Activated CD8-positive, alpha-beta memory T cell treated with anti-CD3 and anti-CD28 coated beads for 24 hours (primary cell): Measurements from ENCODE around the gene HOXC11.

ENCODE experiments used
- DNase-seq: peaks from one replicate; pipeline ENCODE4 v3.0.0-alpha.2; 2020

HOXC11 gene

DNA sequence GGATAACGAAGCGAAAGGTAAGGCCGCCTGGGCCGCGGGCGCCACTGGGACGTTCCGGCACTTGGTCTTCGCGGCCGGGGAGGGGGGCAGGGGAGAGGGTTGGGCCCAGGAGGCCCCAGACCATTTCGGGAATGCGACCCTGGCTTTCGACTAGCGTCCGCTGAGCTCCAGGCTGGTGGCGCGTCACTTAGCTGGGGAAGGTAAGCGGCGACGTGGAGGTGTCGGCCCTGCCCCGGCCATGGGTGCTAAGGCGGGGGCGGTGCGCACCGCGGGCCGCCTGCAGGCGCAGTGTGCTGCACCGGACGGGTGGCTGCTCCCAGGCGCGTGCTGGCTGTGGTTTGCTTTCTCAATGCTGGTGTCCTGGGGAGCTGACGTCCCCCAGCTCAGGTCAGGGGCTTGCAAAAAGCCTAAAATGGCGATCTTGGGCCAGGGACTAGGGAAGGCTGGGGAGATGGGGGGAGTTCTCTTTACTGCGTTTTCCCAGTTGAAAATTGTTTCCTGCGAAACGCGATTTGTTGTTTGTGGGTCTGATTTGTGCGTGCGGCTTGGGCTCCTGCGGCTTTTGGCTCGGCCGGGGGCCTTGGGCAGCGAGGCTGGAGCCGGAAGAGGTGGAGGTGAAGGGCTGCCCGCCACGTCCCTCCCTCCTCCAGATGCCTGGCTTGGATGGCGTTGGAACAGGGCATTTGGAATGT is 13.2 kb downstream of the HOXC11 start:
- DNase-seq: no peak

DNA sequence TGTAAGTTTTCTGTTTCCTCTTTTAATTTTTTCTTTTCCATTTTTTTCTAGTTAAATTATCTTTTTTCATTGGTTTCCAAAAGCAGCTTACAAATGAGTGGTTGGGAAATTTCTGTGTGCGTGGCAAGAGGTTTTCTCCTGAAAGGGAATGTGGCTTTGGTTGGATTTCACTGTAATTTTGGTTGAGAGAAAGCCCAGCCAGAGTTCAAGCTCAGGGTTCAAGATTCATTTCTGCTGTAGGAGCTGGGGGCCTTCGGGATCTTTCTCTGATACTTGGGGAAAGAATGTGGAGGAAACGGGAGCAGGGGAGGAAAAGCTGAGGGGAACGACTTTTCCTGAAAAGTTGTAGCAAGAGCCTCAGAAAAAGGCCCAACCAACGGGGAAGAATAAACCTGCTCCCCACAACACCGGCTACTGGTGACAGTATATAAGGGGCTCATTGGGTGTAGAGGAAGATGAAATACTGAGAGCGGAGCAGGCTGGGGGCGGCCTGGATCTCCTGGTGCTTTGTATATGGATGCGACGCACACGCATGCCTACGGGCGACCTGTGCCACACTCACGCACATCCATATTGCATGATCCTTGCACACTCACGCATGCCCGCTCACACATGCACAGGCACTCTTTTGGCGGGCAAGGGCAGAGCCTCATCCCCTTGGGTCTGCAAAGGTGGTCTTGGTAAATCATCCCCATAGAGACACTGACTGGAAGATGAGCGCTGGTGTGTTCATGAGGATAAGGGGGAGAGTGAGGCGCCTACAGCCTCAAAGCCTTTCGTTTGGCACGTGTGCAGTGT is 14.0 kb downstream of the HOXC11 start:
- DNase-seq: no peak

DNA sequence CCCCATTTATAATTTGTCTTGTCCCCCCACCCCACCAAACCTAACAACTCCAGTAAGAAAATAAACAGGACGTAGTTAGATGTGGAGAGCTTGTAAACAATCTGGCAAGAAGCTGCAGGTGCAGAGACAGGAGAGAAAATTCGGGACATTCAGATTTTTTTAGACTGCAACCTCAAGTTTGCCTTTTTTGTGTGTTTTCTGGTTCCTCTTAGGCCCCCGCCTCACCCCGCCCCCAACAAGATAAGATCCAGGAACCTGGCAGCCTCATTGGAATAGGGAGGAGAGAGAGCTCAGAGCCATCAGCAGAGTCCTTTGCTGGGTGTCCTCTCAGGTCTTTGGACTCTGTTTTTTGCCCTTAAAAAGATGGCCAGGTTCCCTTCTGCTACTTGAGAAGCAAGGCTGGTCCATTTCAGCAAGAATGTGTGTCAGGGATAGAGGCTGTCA is 14.9 kb downstream of the HOXC11 start:
- DNase-seq: no peak

- no peak for DNase-seq
Measured at GRCh38 chr12:53988541-53989226, 15.8 kb downstream of the HOXC11 start.

DNA sequence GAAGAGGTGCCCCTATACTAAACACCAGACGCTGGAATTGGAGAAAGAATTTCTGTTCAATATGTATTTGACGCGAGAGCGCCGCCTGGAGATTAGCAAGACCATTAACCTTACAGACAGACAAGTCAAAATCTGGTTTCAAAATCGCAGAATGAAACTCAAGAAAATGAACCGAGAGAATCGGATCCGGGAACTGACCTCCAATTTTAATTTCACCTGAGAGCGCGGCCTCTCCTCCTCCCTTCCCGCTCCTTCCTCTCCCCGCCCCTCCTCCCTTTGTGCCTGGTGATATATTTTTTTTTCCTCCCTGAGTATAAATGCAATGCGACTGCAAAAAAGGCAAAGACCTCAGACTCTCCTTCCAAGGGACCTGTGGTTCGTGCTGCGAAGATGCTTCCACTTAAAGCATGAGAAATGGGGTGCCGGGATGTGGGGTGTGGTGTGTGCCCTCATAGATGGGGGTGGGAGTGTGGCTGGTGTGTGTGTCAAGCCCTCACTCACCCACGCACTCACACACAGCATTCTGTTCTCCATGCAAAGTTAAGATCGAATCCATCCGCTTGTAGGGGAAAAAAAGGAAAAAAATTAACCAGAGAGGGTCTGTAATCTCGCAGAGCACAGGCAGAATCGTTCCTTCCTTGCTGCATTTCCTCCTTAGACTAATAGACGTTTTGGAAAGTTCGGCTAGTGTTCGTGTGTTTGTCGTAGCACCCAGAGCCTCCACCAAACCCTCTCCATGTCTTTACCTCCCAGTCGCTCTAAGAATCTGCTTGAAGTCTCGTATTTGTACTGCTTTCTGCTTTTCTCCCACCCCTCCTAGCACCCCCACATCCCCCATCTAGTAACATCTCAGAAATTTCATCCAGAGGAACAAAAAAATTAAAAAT is 16.5 kb downstream of the HOXC11 start:
- DNase-seq: no peak

- DNase-seq: no peak
Measured at GRCh38 chr12:53990311-53991076, 17.6 kb downstream of the HOXC11 start.

DNA sequence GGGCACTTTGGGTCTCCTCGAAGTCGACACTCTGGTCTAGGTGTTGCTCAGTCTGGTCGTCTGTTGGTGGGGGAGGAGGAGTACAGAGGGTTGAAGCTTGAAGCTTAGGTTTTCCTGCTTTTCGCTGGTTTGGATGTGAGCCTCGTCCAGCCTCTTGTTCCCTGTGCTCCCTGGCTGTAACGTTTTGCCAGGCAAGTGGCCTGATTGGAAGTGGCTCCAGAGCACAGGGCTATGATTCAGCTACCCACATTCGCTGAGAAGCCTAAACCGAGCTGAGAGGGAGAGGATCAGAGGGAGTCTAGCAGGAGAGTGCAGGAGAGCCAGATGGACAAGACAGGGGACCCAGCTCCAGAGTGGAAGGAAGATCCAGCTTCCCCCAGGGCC is 18.1 kb downstream of the HOXC11 start:
- DNase-seq: no peak

- no peak for DNase-seq
Measured at GRCh38 chr12:53992377-53992889, 19.5 kb downstream of the HOXC11 start.

DNA sequence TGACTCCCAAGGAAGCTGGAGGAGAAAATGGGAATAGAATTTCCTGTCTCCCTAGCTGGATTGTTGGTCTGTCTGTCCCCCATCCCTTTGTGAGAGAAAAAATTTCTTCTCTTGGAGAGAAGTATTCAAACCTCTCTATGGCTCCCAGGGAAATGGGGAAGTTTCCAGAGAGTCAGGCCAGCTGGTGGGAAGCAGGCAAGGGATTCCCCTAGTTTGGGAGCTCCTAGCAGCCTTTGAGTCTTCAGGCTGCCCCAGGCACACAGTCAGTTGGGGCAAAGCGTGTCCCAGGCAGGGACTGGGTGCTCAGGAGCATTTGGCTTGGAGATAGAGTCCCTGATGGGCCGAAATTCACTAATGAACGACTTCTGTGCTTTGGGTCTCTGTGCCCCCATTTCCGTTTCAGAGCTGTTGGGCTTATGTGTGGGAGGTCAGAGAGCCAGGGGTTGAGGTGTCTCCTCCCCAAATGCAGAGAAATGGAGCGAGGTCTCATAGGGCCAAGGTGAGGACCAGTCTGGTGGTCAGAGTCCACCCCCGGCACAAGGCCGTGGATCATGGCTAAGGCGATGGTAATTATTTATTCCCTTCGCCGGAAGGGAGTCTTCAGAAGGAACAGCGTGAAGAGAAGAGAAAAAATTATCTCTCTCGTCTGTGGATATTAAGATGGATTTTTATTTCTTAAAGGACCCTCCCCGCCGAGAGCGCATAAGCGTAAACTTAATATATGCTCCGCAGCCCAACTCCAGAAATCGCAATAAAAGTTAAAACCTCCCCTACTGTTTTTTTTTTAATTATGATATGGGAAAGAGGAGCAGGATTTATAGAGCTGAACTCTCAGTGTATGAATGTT is 20.5 kb downstream of the HOXC11 start:
- no peak for DNase-seq

DNA sequence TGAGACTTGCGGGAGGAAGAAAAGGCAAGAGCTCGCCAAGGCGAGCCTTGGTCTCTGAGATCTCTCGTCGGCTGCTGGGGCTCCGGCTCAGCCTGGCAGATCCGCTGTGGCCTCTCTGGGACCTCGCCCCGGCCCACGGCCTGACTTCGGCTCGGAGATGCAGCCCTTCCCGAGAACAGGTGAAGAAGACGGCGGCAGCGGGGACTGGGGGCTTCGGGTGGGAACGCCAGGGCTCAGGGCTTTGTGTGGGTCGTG is 21.0 kb downstream of the HOXC11 start:
- DNase-seq: no peak

DNA sequence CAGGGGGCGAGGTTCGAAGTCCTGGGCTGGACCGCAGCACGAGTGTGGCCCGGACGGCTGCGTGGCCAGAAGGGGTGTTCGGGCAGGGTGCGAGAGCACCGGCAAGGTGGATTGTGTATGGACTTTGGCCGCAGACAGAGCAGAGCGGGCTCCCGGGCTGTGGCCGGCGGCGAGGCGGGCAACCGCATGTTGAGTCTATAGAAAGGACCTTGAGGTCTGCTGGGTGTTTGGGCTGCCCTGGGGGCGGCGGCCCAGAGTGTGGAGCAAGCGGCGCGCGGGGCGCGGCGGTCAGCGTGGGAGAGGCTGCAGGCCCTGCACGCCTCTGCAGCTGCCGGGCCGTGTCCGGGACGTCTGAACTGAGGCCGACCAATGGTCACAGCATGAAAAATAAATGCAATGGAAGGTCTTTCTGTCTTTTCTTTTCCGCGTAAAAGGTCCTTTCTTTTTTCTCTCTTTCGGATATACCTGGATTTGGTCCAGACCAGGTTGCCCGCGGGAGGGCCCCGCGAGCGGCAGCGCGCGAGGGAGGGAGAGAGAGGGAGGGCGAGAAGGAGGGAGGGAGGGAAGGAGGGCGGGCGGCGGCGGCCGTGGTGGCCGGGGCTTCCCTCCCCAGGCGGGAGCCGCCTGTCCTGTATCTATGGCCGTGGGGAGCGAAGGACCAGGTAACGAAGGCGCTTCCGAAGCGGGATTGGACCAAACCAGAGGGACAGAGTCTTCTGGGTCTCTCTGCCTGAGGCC is 21.5 kb downstream of the HOXC11 start:
- no peak for DNase-seq

DNA sequence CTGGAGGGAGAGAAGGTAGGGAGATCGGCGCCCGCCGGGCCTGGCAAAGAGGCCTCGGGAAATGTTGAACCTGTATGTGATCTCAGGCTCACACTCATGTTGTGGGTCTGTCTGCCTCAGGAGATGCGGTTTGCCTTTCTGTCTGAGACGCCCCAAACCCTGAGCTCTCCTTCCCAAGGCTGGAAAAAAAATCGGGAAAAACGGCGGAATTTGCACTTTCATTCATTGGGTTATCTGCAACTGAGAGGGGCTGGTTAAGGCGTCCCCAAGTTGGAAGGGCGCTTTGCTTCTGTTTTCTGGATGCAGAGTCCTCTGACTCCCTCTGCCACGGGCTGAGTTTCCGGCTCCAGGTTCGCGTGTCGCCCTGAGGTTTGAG is 22.1 kb downstream of the HOXC11 start:
- no peak for DNase-seq

DNA sequence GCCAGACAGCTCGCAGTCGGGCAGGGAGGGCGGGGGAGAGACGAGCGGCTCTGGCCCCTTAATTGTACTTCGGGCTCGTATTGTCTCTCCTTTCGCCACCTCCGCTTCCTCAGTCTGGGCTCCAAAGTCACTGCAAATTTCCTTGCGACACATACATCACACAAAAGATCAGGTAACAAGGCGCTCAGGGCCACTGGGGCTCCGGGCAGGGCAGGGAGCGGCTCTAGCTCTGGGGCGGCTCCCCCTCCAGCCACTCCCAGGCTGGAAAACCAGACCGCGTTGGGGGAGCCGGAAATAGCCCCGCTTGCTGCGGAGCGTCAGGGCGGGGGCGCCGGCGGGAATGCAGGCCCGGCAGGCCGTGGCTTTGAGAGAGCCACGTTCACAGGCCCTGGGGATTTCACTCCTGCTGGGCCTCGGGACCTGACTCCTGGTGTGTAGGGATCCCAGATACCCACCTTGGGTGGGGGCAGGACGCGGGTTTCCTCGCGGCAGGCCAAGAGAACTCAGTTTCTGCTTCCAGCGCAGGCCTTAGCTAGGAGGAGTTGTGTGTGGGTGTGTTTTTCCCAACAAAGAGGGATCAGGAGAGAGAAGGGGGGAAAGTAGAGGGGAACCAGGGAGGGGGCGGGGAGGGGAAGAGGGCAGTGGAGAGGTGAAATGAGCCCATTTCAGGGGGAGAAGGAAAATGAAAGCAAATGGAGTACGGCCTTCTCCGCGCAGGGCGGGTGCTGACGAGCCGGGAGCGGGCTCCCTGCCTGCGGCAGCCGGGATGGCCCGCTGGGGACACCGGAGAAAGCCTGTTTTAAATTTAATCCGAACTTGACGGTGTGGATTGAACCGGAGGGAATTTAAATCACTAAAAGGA is 22.7 kb downstream of the HOXC11 start:
- DNase-seq: no peak

DNA sequence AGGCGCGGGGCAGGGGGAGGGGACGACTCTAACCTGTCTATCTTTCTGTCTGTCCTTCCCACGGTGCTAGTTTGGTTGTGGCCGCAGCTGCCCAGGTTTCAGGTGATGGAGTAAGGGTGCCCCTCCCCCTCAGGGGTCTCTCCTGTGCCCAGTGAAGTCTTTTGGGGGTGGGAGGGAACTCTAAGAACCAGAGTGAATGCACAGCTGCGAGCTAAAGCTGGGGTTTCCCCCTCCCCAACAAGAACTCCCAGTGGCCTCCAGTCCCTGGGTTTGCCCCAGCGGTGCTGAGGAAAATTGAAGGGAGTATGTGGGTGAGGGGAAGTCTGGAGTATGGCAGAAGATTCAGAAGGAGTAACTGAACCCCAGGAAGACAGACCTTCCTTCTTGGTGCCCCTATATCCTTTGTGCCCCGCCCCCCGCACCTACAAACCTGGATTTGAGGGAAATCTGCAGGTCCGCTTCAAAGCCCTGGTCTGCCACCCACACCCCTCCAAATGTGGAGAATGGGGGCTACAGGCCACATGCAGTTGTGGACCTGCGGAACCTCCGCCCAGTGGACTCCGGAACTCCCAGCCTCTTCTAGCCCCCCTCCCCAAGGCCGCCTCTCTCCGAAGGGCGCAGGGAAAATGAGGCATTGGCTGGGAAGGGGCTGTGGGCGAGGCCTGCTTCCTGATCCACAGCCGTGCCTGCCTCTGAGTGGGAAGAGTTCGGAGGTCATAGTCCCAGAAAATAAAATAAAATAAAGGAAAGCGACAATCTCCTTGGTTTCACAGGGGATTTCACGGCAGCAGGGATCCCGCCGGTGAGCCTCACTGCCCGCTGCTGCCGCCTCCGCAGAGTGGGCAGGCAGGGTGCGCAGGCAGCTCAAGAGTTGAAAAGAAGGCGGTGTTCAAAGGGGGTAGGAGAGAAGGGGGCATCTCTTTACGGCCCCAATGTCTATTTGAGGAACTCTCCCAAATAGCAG is 23.6 kb downstream of the HOXC11 start:
- no peak for DNase-seq

GRCh38 chr12:53997204-53998109 is 24.5 kb downstream of the HOXC11 start:
- no peak for DNase-seq

DNA sequence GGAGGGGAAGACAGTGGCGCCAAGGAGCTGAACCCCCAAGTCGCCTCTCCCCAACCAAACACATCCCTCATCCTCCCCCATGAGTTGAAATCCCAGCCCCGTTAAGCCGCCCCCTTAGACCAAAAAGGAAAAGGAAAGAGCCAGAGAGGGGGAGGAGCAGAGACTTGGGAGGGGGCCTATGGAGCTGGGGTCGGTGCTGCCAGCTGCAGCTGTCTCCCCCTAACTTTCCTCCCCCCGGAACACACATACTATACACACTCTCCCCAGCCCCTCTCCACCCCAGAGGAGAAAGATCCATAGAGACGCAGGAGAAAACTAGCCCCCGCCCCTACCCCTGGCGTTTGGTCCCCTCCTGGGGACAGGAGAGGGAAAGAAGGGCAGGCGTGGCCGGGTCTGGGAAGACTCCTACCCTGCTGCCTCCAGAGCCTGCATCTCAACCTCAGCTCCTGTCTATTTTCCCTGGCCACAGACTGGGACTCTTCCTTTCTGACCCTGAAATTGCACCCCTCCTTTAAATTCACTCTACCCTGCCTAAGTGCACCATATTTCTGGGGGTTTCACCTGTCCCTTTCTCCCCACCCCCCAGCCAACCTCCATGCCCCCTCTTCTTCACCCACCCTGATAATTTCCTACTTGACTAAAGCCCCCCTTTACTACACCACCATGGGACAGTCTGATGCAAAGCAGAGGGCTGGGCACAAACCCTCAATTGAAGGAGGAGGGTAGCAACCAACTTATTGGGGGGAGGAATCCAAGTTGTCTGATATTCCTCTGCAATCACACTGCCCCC is 25.4 kb downstream of the HOXC11 start:
- no peak for DNase-seq
